GM21447 (cell line): ENCODE data around the gene TXNRD2.

Source experiments
- ATAC-seq: cut with Tn5 transposase; IDR thresholded peaks from one replicate; pipeline ENCODE4 v1.9.1; 2021; ENCODE audit not compliant: unreplicated experiment

TXNRD2 gene

GRCh38 chr22:19878461-19879245 lies 63.0 kb downstream of the TXNRD2 start:
- ATAC-seq, result no peak

- ATAC-seq, result no peak
These were observed 63.8 kb downstream of the TXNRD2 start for GRCh38 chr22:19877626-19878339.

GRCh38 chr22:19876941-19877625 lies 64.5 kb downstream of the TXNRD2 start:
- ATAC-seq, result no peak

GRCh38 chr22:19876314-19876940 lies 65.2 kb downstream of the TXNRD2 start:
- ATAC-seq, result no peak

- no peak for ATAC-seq
These were observed 65.9 kb downstream of the TXNRD2 start for GRCh38 chr22:19875531-19876313.

- no peak for ATAC-seq
These were observed 66.5 kb downstream of the TXNRD2 start for GRCh38 chr22:19875061-19875530.

- ATAC-seq, result no peak
These were observed 67.1 kb downstream of the TXNRD2 start for GRCh38 chr22:19874307-19875060.

GRCh38 chr22:19873960-19874306 lies 67.7 kb downstream of the TXNRD2 start:
- ATAC-seq, result no peak

GRCh38 chr22:19873138-19873959 lies 68.3 kb downstream of the TXNRD2 start:
- ATAC-seq, result no peak

- no peak for ATAC-seq
These were observed 68.9 kb downstream of the TXNRD2 start for GRCh38 chr22:19872779-19873137.

GRCh38 chr22:19871845-19872778 lies 69.5 kb downstream of the TXNRD2 start:
- ATAC-seq, result no peak

- no peak for ATAC-seq
These were observed 70.4 kb downstream of the TXNRD2 start for GRCh38 chr22:19871023-19871844.

GRCh38 chr22:19870153-19871022 lies 71.2 kb downstream of the TXNRD2 start:
- no peak for ATAC-seq

- ATAC-seq, result no peak
These were observed 72.0 kb downstream of the TXNRD2 start for GRCh38 chr22:19869497-19870152.

GRCh38 chr22:19868773-19869471 lies 72.7 kb downstream of the TXNRD2 start:
- no peak for ATAC-seq
